Lower lobe of right lung (tissue), 2 donors: ENCODE results near the gene PACSIN2. TPM values are rescaled to one million over a fixed set of nuclear protein-coding genes. Genes with fewer than 3 reads are reported as not detected.

Source experiments
- ATAC-seq, 2 donors: fragments of 200-7000 bp; cut with Tn5 transposase; one replicate each; pipeline ENCODE4 v1.9.1; 2020 to 2022; ENCODE audit warnings: mild to moderate bottlenecking in 2 of 2, moderate library complexity in 2 of 2
- DNase-seq: peaks from one replicate; pipeline ENCODE4 v3.0.0-alpha.2; 2020
- H3K27ac ChIP-seq: fragments of 200-600 bp; one replicate; pipeline ENCODE4 v1.8.0; 2022
- H3K27me3 ChIP-seq: fragments of 200-600 bp; one replicate; pipeline ENCODE4 v1.8.0; 2022; ENCODE audit warnings: low read depth
- H3K36me3 ChIP-seq: fragments of 200-600 bp; one replicate; pipeline ENCODE4 v1.8.0; 2022; ENCODE audit warnings: mild to moderate bottlenecking
- H3K4me1 ChIP-seq: fragments of 200-600 bp; one replicate; pipeline ENCODE4 v1.8.0; 2022
- H3K4me3 ChIP-seq: fragments of 200-600 bp; one replicate; pipeline ENCODE4 v1.8.0; 2022; ENCODE audit warnings: mild to moderate bottlenecking
- H3K9me3 ChIP-seq: fragments of 200-600 bp; one replicate; pipeline ENCODE4 v1.8.0; 2022
- CTCF ChIP-seq: fragments of 200-600 bp; IDR thresholded peaks from one replicate; pipeline ENCODE4 v1.8.0; 2022; ENCODE audit warnings: antibody characterized with exemption, mild to moderate bottlenecking
- intact Hi-C: fragments of 100-400 bp; cut with DNase I; formaldehyde crosslinking; loops from one replicate; pipeline ENCODE4 v1.11.0; 2022
- total RNA-seq: library from RNA; stranded (reverse); fragmentation: NEBNext Ultra II Directional; extraction: Animal tissue kit (Norgen Biotek cat#: 25700); gene quantifications from one replicate; pipeline ENCODE4 v1.2.1, GENCODE V29; 2021
- donor health status: DM: no; HTN: yes; CAD: no; lungs with severe emphysema.

PACSIN2 gene
- total RNA-seq, 1 donor from 2014 or later = 104 TPM

DNA sequence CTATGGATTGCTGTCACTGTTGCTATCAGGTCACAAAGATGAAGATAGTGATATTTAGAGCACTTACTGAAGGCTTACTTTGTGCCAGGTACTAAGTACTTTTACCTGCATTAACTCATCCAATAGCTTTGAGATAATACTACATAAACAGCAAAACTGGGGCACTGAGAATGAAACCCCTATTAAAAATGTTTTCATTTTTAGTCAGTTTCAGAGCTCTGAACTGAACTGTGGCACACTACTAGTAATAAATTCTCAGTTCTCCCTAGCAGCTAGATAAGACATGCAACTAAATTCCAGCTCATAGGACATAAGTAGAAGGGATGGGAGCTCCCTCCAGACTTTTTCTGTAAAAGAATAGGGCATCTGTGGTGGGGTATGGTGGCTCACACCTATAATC, 181.8 kb downstream of the PACSIN2 start:
- H3K4me1 ChIP-seq = no peaks in the 10 kb centered on the region
- H3K27me3 ChIP-seq = no peaks in the 10 kb centered on the region
- H3K27ac ChIP-seq = no peak overlapping the region
- no peak overlapping the region for H3K4me3 ChIP-seq
- intact Hi-C loops = no loop called here
- peaks cover 91% of the 10 kb centered on the region for H3K36me3 ChIP-seq
- H3K9me3 ChIP-seq = no peaks in the 10 kb centered on the region
- DNase-seq = no peak
- ATAC-seq = no peak
- no peak for TF ChIP-seq CTCF

- DNase-seq = no peak
- H3K27ac ChIP-seq = no peak overlapping the region
- no peak for ATAC-seq
- H3K9me3 ChIP-seq = no peaks in the 10 kb centered on the region
- no peaks in the 10 kb centered on the region for H3K4me1 ChIP-seq
- H3K36me3 ChIP-seq = peaks cover 91% of the 10 kb centered on the region
- no peak overlapping the region for H3K4me3 ChIP-seq
- no peak for TF ChIP-seq CTCF
- H3K27me3 ChIP-seq = no peaks in the 10 kb centered on the region
- intact Hi-C loops = no loop called here
These were observed 183.2 kb downstream of the PACSIN2 start for GRCh38 chr22:42831712-42832111.

DNA sequence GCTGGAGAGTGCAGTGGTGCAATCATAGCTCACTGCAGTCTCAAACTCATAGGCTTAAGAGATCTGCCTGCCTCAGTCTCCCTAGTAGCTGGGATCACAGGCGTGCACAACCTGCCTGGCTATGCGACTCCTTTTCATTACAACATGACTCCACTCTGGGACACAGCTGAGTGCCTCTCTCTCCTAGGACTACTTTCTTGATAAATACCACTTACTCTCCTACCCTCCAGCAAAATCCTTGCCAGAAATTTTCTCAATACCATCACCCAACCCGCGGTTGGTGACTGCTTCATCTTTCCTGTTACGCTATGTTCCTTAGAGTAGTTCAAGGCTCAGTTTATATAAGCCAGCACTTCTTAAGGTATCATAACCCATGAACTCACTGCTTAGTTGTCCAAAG, 184.8 kb downstream of the PACSIN2 start:
- no peak for TF ChIP-seq CTCF
- DNase-seq (no peak), ATAC-seq (no peak)
- H3K36me3 ChIP-seq = peaks cover 100% of the 10 kb centered on the region
- H3K4me3 ChIP-seq = no peak overlapping the region
- intact Hi-C loops = no loop called here
- H3K9me3 ChIP-seq = no peaks in the 10 kb centered on the region
- H3K27me3 ChIP-seq = no peaks in the 10 kb centered on the region
- H3K4me1 ChIP-seq = no peaks in the 10 kb centered on the region
- no peak overlapping the region for H3K27ac ChIP-seq

- ATAC-seq = no peak
These were observed 185.6 kb downstream of the PACSIN2 start for GRCh38 chr22:42829302-42829701.

GRCh38 chr22:42825796-42826195, 189.2 kb downstream of the PACSIN2 start:
- Histone ChIP-seq H3K36me3 (peaks cover 100% of the 10 kb centered on the region), H3K27me3 (no peaks in the 10 kb centered on the region), H3K9me3 (no peaks in the 10 kb centered on the region), H3K4me3 (no peak overlapping the region), H3K4me1 (no peaks in the 10 kb centered on the region), H3K27ac (no peak overlapping the region)
- DNase-seq (no peak), ATAC-seq (no peak)
- no peak for TF ChIP-seq CTCF
- intact Hi-C loops = no loop called here

More at GRCh38 chr22:42829302-42829701, 185.6 kb downstream of the PACSIN2 start:
- no peaks in the 10 kb centered on the region for H3K27me3 ChIP-seq
- H3K27ac ChIP-seq = no peak overlapping the region
- no peaks in the 10 kb centered on the region for H3K4me1 ChIP-seq
- H3K9me3 ChIP-seq = no peaks in the 10 kb centered on the region
- no peak for TF ChIP-seq CTCF
- peaks cover 100% of the 10 kb centered on the region for H3K36me3 ChIP-seq
- no peak for DNase-seq
- intact Hi-C loops = no loop called here
- H3K4me3 ChIP-seq = no peak overlapping the region

GRCh38 chr22:42821386-42821785, 193.6 kb downstream of the PACSIN2 start:
- no peak overlapping the region for H3K27ac ChIP-seq
- H3K36me3 ChIP-seq = peaks cover 71% of the 10 kb centered on the region
- intact Hi-C loops = no loop called here

More at GRCh38 chr22:42821386-42821785, 193.6 kb downstream of the PACSIN2 start:
- no peak for TF ChIP-seq CTCF
- no peak for DNase-seq
- ATAC-seq = no peak
- Histone ChIP-seq H3K4me1 (peaks cover 15% of the 10 kb centered on the region), H3K4me3 (no peak overlapping the region), H3K27me3 (no peaks in the 10 kb centered on the region), H3K9me3 (no peaks in the 10 kb centered on the region)
